Measurements from ENCODE around the gene APBA2.

DNA sequence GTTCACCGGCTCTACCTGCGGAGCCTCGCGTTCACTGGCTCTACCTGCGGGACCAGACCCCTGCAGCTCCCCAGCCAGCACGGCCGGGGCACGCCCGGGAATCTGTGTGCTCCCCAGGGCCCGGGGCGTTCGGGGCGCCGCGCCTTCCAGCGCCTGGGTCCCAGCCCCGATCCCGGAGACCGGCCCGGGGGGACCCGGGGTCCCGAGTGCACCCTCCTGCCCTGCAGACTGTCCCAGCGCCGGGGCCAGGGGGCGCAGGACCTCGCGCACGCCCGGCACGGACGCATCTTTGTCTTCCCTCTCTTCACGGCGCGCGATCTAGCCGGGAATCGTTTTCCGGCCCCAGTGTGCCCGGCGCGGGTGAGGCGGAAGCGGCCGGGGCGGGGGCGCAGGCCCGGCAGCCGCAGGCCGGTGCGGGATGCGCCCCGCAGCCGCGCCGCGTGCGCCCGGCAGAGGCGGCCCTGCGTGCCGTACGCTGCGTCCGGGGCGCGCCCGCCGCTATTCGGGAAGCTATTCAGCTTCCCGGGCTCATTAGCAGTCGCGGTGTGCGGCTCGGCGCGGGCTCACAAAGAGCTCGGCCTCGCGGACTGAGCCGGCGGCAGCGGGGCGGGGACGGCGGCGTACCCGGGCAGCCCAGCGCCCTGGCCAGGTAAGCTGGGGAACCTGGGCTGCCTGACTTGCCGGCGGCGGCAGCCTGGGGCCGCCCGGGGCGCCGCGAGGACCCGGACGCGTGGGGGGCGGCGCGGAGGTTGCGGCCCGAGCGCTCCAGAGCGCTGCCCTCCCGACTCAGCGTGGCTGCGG is at the start of gene APBA2:
- TF ChIP-seq, protein P1, sequence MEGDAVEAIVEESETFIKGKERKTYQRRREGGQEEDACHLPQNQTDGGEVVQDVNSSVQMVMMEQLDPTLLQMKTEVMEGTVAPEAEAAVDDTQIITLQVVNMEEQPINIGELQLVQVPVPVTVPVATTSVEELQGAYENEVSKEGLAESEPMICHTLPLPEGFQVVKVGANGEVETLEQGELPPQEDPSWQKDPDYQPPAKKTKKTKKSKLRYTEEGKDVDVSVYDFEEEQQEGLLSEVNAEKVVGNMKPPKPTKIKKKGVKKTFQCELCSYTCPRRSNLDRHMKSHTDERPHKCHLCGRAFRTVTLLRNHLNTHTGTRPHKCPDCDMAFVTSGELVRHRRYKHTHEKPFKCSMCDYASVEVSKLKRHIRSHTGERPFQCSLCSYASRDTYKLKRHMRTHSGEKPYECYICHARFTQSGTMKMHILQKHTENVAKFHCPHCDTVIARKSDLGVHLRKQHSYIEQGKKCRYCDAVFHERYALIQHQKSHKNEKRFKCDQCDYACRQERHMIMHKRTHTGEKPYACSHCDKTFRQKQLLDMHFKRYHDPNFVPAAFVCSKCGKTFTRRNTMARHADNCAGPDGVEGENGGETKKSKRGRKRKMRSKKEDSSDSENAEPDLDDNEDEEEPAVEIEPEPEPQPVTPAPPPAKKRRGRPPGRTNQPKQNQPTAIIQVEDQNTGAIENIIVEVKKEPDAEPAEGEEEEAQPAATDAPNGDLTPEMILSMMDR (IDR thresholded peaks at IDR 0.05; ENCODE audit: low read depth, low read length) = no peak
- TF ChIP-seq POLR2A (IDR thresholded peaks at IDR 0.05; ENCODE audit: extremely low read depth, insufficient read length) = no peak
- TF ChIP-seq, protein P2, sequence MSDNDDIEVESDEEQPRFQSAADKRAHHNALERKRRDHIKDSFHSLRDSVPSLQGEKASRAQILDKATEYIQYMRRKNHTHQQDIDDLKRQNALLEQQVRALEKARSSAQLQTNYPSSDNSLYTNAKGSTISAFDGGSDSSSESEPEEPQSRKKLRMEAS (IDR thresholded peaks at IDR 0.05; ENCODE audit: low read depth, low read length) = no peak

All from NB4 (cell line).